GM21447 (cell line): ENCODE data around the gene GAK.
"Not testable (repeated sequence)": the region's sequence is repeated elsewhere in the genome, so short reads cannot be mapped to it uniquely, and the experiment has no call there.

Source experiments
- ATAC-seq: cut with Tn5 transposase; IDR thresholded peaks from one replicate; pipeline ENCODE4 v1.9.1; 2021; ENCODE audit not compliant: unreplicated experiment

The GAK gene

GRCh38 chr4:820230-821172 is 111.6 kb downstream of the GAK start:
- ATAC-seq, result no peak

GRCh38 chr4:819401-820229 is 112.5 kb downstream of the GAK start:
- no peak for ATAC-seq

GRCh38 chr4:818106-818921 is 113.8 kb downstream of the GAK start:
- ATAC-seq, result no peak

GRCh38 chr4:815464-816146 is 116.5 kb downstream of the GAK start:
- ATAC-seq, result no peak

- ATAC-seq, result no peak
Observed at GRCh38 chr4:814312-814850, 117.7 kb downstream of the GAK start.

- no peak for ATAC-seq
Observed at GRCh38 chr4:813900-814299, 118.2 kb downstream of the GAK start.

GRCh38 chr4:808860-809570 is 123.1 kb downstream of the GAK start:
- ATAC-seq, result no peak

GRCh38 chr4:807792-808191 is 124.3 kb downstream of the GAK start:
- ATAC-seq, result no peak

GRCh38 chr4:806979-807378 is 125.1 kb downstream of the GAK start:
- ATAC-seq, result not testable (repeated sequence)

GRCh38 chr4:804804-805203 is 127.3 kb downstream of the GAK start:
- no peak for ATAC-seq

- ATAC-seq, result no peak
Observed at GRCh38 chr4:803884-804283, 128.2 kb downstream of the GAK start.

- ATAC-seq, result no peak
Observed at GRCh38 chr4:801436-802124, 130.5 kb downstream of the GAK start.
